SK-N-SH (cell line): Measurements from ENCODE around the gene FAT2. TPM values are rescaled to one million over a fixed set of nuclear protein-coding genes. Genes with fewer than 3 reads are reported as not detected.
"Not testable (repeated sequence)": the region's sequence is repeated elsewhere in the genome, so short reads cannot be mapped to it uniquely, and the experiment has no call there.

Source experiments
- CTCF ChIA-PET: fragments of 300-600, 350-600 bp; formaldehyde crosslinking; extraction: SDS; loops from one replicate; lab custom pipeline; 2021; lab: Yijun Ruan, JAX
- POLR2A ChIA-PET: fragments of 350-600 bp; sonication (Branson Sonifier 250); formaldehyde crosslinking; extraction: SDS; loops from one replicate; lab custom pipeline; 2020; ENCODE audit warnings: antibody characterized with exemption, inconsistent platforms; lab: Yijun Ruan, JAX
- DNase-seq: peaks from one replicate; pipeline ENCODE4 v3.0.0; 2012
- H2AFZ ChIP-seq: fragments of 200-600 bp; sonication (generic); 2 replicates; pipeline ENCODE4 v1.8.1; 2016; ENCODE audit warnings: antibody characterized with exemption, mild to moderate bottlenecking, low read depth
- H3F3A ChIP-seq: fragments of 200-600 bp; sonication (generic); replicated peaks from 2 replicates; pipeline ENCODE3; 2016; ENCODE audit warnings: antibody characterized with exemption, mild to moderate bottlenecking; ENCODE audit not compliant: insufficient read depth
- H3K27ac ChIP-seq, 2 experiments: fragments of 200-500 bp in 1 of 2; fragments of 200-600 bp in 1 of 2; sonication (Bioruptor generic) in 1 of 2; sonication (generic), shearing (Covaris generic) in 1 of 2; 2 replicates each; pipeline versions ENCODE4 v1.5.1 to v1.6.1; 2014 to 2016; ENCODE audit warnings: low read depth in 2 of 2, inconsistent platforms in 1 of 2, low read length in 1 of 2, mild to moderate bottlenecking in 1 of 2, mixed read lengths in 1 of 2
- H3K27me3 ChIP-seq: fragments of 200-600 bp; sonication (generic), shearing (Covaris generic); 2 replicates; pipeline ENCODE4 v1.6.1; 2016; ENCODE audit warnings: mixed run types; ENCODE audit not compliant: insufficient read depth
- H3K36me3 ChIP-seq, 2 experiments: fragments of 200-500 bp in 1 of 2; fragments of 200-600 bp in 1 of 2; sonication (Bioruptor generic) in 1 of 2; sonication (generic) in 1 of 2; replicated peaks in 1 of 2; 2 replicates each; pipeline versions ENCODE3 to v1.5.1; 2014 to 2016; ENCODE audit warnings: low read length in 1 of 2, mild to moderate bottlenecking in 1 of 2; ENCODE audit not compliant: insufficient read depth in 2 of 2, control insufficient read depth in 1 of 2
- H3K4me1 ChIP-seq, 2 experiments: fragments of 200-500 bp in 1 of 2; fragments of 200-600 bp in 1 of 2; sonication (Bioruptor generic) in 1 of 2; sonication (generic), shearing (Covaris generic) in 1 of 2; 2 replicates each; pipeline versions ENCODE4 v1.5.1 to v1.6.1; 2014 to 2016; ENCODE audit warnings: low read depth in 1 of 2, low read length in 1 of 2, mixed run types in 1 of 2; ENCODE audit not compliant: insufficient read depth in 2 of 2, control insufficient read depth in 1 of 2
- H3K4me2 ChIP-seq: fragments of 200-600 bp; sonication (generic), shearing (Covaris generic); 2 replicates; pipeline ENCODE4 v1.6.1; 2017; ENCODE audit warnings: mixed run types
- H3K4me3 ChIP-seq, 2 experiments: fragments of 200-500 bp in 1 of 2; fragments of 200-600 bp in 1 of 2; sonication (Bioruptor generic) in 1 of 2; sonication (generic), shearing (Covaris generic) in 1 of 2; 2 replicates each; pipeline versions ENCODE4 v1.5.1 to v1.8.1; 2014 to 2016; ENCODE audit warnings: low read depth in 2 of 2, inconsistent platforms in 1 of 2, low read length in 1 of 2, mild to moderate bottlenecking in 1 of 2, mixed read lengths in 1 of 2, moderate library complexity in 1 of 2
- H3K79me2 ChIP-seq: fragments of 200-600 bp; sonication (generic); 2 replicates; pipeline ENCODE4 v1.8.1; 2017; ENCODE audit warnings: mild to moderate bottlenecking; ENCODE audit not compliant: insufficient read depth
- H3K9ac ChIP-seq: fragments of 200-600 bp; sonication (generic); 2 replicates; pipeline ENCODE4 v1.6.1; 2017; ENCODE audit warnings: mixed run types
- H3K9me2 ChIP-seq: fragments of 200-600 bp; sonication (generic); 2 replicates; pipeline ENCODE4 v1.6.1; 2017; ENCODE audit warnings: mixed run types
- H3K9me3 ChIP-seq: fragments of 200-600 bp; sonication (generic); 2 replicates; pipeline ENCODE4 v1.6.1; 2017; ENCODE audit warnings: mixed run types, mild to moderate bottlenecking, moderate library complexity
- H4K20me1 ChIP-seq: fragments of 200-600 bp; sonication (generic); 2 replicates; pipeline ENCODE4 v1.6.1; 2017; ENCODE audit warnings: mild to moderate bottlenecking, mixed run types; ENCODE audit not compliant: insufficient read depth
- CHD2 ChIP-seq: fragments of 150-350 bp; IDR thresholded peaks from 2 replicates; pipeline ENCODE4 v1.6.1; 2018; ENCODE audit warnings: low read length; ENCODE audit not compliant: partially characterized antibody
- ELF1 ChIP-seq: IDR thresholded peaks from 2 replicates; pipeline ENCODE4 v1.4.0; 2012
- EP300 ChIP-seq, 2 experiments: IDR thresholded peaks; 2 replicates each; pipeline versions ENCODE4 v1.4.0 to v1.6.1; 2012; ENCODE audit warnings: borderline replicate concordance in 1 of 2, low read depth in 1 of 2, low read length in 1 of 2
- EZH2phosphoT487 ChIP-seq: fragments of 200-600 bp; sonication (generic); IDR thresholded peaks from 2 replicates; pipeline ENCODE4 v1.6.1; 2017; ENCODE audit warnings: low read depth, mixed run types, mild to moderate bottlenecking, antibody characterized with exemption, moderate library complexity, borderline replicate concordance
- FOSL2 ChIP-seq: IDR thresholded peaks from 2 replicates; pipeline ENCODE4 v1.4.0; 2012; ENCODE audit warnings: low read depth, mild to moderate bottlenecking, moderate library complexity, borderline replicate concordance
- FOXJ3 ChIP-seq: sonication (generic); formaldehyde crosslinking; IDR thresholded peaks from 2 replicates; pipeline ENCODE4 v1.5.1; 2020; ENCODE audit warnings: mild to moderate bottlenecking, missing genetic modification reagents
- GABPA ChIP-seq: IDR thresholded peaks from 2 replicates; pipeline ENCODE4 v1.4.0; 2012; ENCODE audit warnings: low read depth, mild to moderate bottlenecking
- GATA2 ChIP-seq: sonication (generic); formaldehyde crosslinking; IDR thresholded peaks from 2 replicates; pipeline ENCODE4 v1.5.0; 2020; ENCODE audit warnings: mild to moderate bottlenecking, missing genetic modification reagents
- MEF2A ChIP-seq: IDR thresholded peaks from 2 replicates; pipeline ENCODE4 v1.4.0; 2012; ENCODE audit warnings: low read depth, borderline replicate concordance
- MXI1 ChIP-seq: IDR thresholded peaks from 2 replicates; pipeline ENCODE4 v1.6.1; 2012; ENCODE audit warnings: mild to moderate bottlenecking, low read depth, low read length, improper control_type of control experiment
- NFIC ChIP-seq: IDR thresholded peaks from 2 replicates; pipeline ENCODE4 v1.4.0; 2012; ENCODE audit warnings: borderline replicate concordance
- NRF1 ChIP-seq: IDR thresholded peaks from 2 replicates; pipeline ENCODE4 v1.6.1; 2012; ENCODE audit warnings: low read depth, mild to moderate bottlenecking, low read length
- RAD21 ChIP-seq: IDR thresholded peaks from 2 replicates; pipeline ENCODE4 v1.6.1; 2012; ENCODE audit warnings: mild to moderate bottlenecking, low read length
- SIN3A ChIP-seq: IDR thresholded peaks from 2 replicates; pipeline ENCODE4 v1.6.1; 2012; ENCODE audit warnings: low read depth, mild to moderate bottlenecking, low read length, moderate library complexity, borderline replicate concordance
- TAF1 ChIP-seq: IDR thresholded peaks from 2 replicates; pipeline ENCODE4 v1.6.1; 2012; ENCODE audit warnings: low read depth, mild to moderate bottlenecking, low read length, moderate library complexity, borderline replicate concordance
- TEAD4 ChIP-seq: IDR thresholded peaks from 2 replicates; pipeline ENCODE4 v1.4.0; 2012; ENCODE audit warnings: mild to moderate bottlenecking, borderline replicate concordance; ENCODE audit not compliant: insufficient read depth
- WGBS: methylation state at CpG from one replicate; pipeline ENCODE4 v1.1.6; 2017; ENCODE audit warnings: low lambda C conversion rate; 5-methylcytosine and 5-hydroxymethylcytosine counted together
- polyA plus RNA-seq, 3 experiments: library from polyadenylated mRNA; depleted of rRNA; stranded (reverse); fragments of >200 nt; gene quantifications; 2 replicates each; pipeline ENCODE4 v1.2.3, GENCODE V29; 2012
- TF ChIP-seq, protein P1 (sequence below): fragments of 150-350 bp; IDR thresholded peaks from 2 replicates; pipeline ENCODE4 v1.6.1; 2016; ENCODE audit warnings: mild to moderate bottlenecking, low read depth, low read length
- TF ChIP-seq, protein P2 (sequence below): IDR thresholded peaks from 2 replicates; pipeline ENCODE4; 2012
- TF ChIP-seq, protein P3 (sequence below): IDR thresholded peaks from 2 replicates; pipeline ENCODE4 v1.6.1; 2012; ENCODE audit warnings: mild to moderate bottlenecking, low read depth, low read length, moderate library complexity
- TF ChIP-seq, protein P4 (sequence below): IDR thresholded peaks from 2 replicates; pipeline ENCODE4 v1.4.0; 2012; ENCODE audit warnings: low read depth

FAT2 gene
- polyA plus RNA-seq, 1 of the 3 experiments (the other 2 are of a cell fraction): not detected

DNA sequence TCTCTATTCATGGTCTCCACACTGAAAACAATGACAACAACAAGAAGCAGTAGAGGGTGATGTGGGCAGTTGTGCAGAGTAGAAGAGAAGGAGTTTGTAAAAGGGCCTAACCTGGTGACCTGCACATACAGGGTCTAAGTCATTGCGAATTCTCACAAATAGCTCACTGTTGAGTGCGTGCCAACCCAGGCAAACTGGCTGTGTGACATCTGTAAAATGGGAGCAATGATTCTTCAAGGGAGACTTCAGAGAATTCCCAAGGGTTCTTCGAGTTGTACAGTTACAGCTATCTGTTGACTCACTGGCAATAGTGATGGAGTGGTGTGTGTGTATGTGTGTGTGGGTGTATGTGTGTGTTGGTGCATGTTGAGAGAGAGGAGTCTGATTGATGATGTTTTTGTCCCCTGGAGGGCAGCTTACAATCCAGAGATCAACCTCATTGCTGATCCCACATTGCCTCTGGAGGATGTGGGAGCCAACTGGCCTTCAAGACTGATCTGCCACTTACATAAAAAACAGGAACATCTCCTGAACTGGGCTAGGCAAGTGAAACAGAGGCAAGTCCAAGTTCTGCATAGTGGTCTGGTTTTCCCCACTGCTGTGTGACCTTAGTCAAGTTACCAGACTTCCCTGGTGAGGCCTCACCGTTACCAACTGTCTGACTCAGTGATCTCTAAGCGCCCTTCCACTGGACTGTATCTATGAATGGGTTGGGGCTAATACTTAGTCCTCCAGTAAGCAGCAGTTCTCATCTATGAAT is 3.2 kb downstream of the FAT2 start (continued):
- TF ChIP-seq, protein P1, sequence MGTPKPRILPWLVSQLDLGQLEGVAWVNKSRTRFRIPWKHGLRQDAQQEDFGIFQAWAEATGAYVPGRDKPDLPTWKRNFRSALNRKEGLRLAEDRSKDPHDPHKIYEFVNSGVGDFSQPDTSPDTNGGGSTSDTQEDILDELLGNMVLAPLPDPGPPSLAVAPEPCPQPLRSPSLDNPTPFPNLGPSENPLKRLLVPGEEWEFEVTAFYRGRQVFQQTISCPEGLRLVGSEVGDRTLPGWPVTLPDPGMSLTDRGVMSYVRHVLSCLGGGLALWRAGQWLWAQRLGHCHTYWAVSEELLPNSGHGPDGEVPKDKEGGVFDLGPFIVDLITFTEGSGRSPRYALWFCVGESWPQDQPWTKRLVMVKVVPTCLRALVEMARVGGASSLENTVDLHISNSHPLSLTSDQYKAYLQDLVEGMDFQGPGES: no peak
- TF ChIP-seq ELF1: no peak
- TF ChIP-seq, protein P2, sequence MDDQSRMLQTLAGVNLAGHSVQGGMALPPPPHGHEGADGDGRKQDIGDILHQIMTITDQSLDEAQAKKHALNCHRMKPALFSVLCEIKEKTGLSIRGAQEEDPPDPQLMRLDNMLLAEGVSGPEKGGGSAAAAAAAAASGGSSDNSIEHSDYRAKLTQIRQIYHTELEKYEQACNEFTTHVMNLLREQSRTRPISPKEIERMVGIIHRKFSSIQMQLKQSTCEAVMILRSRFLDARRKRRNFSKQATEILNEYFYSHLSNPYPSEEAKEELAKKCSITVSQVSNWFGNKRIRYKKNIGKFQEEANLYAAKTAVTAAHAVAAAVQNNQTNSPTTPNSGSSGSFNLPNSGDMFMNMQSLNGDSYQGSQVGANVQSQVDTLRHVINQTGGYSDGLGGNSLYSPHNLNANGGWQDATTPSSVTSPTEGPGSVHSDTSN: no peak
- no peak for TF ChIP-seq TEAD4

DNA sequence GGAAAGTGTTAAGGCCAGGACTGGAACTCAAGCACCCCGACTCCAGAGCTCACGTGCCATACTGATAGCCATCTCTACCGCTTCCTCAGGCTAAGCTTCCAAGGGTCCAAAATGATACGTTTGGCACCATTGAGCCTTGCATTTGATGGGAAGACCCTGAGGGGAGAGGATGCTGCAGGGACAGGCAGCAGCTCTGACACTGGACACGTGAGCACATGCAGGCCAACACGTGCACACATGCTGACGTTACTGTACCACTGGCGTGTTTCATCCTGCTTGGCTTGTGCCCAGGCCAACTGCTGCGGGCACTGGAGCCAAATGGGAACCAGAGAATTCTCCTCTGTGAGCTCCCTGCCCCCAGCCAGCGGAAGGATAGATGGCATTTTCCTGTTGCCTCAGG is 5.2 kb downstream of the FAT2 start:
- H3F3A ChIP-seq: no peaks in the 10 kb centered on the region
- H3K27ac ChIP-seq: no peak overlapping the region; a peak in 1 of 4 replicates
- no peak overlapping the region for H2AFZ ChIP-seq
- no peaks in the 10 kb centered on the region for H3K9me2 ChIP-seq
- POLR2A ChIA-PET: no interaction called here
- CTCF ChIA-PET: interaction anchor here (0.9 to 1.7 kb wide), 3 partner anchors 62 to 154 kb away, joined by 3 to 4 read pairs (median 4); no protein-coding TSS in a partner anchor
- no peak overlapping the region for H3K4me3 ChIP-seq
- H3K36me3 ChIP-seq: no peaks in the 10 kb centered on the region
- no peak for TF ChIP-seq TAF1
- TF ChIP-seq FOSL2: no peak
- TF ChIP-seq NFIC: no peak
- no peak for TF ChIP-seq RAD21
- TF ChIP-seq EP300 (IDR thresholded peaks at IDR 0.05; ENCODE audit: borderline replicate concordance in 1 of 2, low read depth in 1 of 2, low read length in 1 of 2): 0 out of 4 replicates have a peak, but pooled peaks of 1 of the 2 experiments have one; percentile 16
- no peak for TF ChIP-seq SIN3A
- no peak for TF ChIP-seq FOXJ3 (CRISPR knock-in tag)
- TF ChIP-seq CHD2: peak; percentile 24
- TF ChIP-seq, protein P3, sequence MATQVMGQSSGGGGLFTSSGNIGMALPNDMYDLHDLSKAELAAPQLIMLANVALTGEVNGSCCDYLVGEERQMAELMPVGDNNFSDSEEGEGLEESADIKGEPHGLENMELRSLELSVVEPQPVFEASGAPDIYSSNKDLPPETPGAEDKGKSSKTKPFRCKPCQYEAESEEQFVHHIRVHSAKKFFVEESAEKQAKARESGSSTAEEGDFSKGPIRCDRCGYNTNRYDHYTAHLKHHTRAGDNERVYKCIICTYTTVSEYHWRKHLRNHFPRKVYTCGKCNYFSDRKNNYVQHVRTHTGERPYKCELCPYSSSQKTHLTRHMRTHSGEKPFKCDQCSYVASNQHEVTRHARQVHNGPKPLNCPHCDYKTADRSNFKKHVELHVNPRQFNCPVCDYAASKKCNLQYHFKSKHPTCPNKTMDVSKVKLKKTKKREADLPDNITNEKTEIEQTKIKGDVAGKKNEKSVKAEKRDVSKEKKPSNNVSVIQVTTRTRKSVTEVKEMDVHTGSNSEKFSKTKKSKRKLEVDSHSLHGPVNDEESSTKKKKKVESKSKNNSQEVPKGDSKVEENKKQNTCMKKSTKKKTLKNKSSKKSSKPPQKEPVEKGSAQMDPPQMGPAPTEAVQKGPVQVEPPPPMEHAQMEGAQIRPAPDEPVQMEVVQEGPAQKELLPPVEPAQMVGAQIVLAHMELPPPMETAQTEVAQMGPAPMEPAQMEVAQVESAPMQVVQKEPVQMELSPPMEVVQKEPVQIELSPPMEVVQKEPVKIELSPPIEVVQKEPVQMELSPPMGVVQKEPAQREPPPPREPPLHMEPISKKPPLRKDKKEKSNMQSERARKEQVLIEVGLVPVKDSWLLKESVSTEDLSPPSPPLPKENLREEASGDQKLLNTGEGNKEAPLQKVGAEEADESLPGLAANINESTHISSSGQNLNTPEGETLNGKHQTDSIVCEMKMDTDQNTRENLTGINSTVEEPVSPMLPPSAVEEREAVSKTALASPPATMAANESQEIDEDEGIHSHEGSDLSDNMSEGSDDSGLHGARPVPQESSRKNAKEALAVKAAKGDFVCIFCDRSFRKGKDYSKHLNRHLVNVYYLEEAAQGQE: no peak
- peak; percentile 54 for TF ChIP-seq GATA2 (CRISPR knock-in tag)
- TF ChIP-seq EZH2phosphoT487: no peak
- no peak for TF ChIP-seq MEF2A
- no peak for TF ChIP-seq NRF1
- TF ChIP-seq TEAD4: no peak
- TF ChIP-seq MXI1: peak; percentile 60; the same call in 1 of the 2 replicates
- TF ChIP-seq GABPA: no peak
- TF ChIP-seq, protein P4, sequence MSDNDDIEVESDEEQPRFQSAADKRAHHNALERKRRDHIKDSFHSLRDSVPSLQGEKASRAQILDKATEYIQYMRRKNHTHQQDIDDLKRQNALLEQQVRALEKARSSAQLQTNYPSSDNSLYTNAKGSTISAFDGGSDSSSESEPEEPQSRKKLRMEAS: peak; percentile 49; the same call in 1 of the 2 replicates
- DNase-seq: peak; percentile 64
- peaks cover 0 to 9% of the 10 kb centered on the region in 2 experiments; a peak in 1 of 4 replicates for H3K4me1 ChIP-seq
- no peak overlapping the region for H3K9ac ChIP-seq
- H3K79me2 ChIP-seq: no peaks in the 10 kb centered on the region
- H4K20me1 ChIP-seq: no peaks in the 10 kb centered on the region
- no peak overlapping the region for H3K4me2 ChIP-seq
- no peaks in the 10 kb centered on the region for H3K9me3 ChIP-seq
- WGBS: 41% methylated on average over 10 of the region's 10 CpGs
- no peaks in the 10 kb centered on the region for H3K27me3 ChIP-seq

DNA sequence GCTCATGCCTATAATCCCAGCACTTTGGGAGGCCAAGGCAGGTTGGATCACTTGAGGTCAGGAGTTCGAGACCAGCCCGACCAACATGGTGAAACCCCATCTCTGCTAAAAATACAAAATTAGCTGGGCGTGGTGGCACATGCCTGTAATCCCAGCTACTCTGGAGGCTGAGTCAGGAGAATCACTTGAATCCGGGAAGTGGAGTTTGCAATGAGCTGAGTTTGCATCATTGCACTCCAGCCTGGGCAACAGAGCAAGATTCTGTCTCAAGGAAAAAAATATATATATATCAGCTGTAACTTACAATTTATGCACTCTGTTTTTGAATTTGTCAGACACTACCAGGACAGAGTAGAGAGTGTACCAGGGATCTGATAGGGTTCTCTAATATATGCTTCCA is 5.8 kb downstream of the FAT2 start:
- DNase-seq, H3K9me2 ChIP-seq, H3K9ac ChIP-seq, H3K4me2 ChIP-seq, H3K9me3 ChIP-seq, H3F3A ChIP-seq, H3K36me3 ChIP-seq, H4K20me1 ChIP-seq, H3K4me1 ChIP-seq, H3K4me3 ChIP-seq, H3K79me2 ChIP-seq, POLR2A ChIA-PET, H2AFZ ChIP-seq, H3K27me3 ChIP-seq, H3K27ac ChIP-seq: not testable (repeated sequence)
- 42% methylated on average over 4 of the region's 4 CpGs for WGBS
- CTCF ChIA-PET: interaction anchor here (0.9 to 1.7 kb wide), 3 partner anchors 62 to 155 kb away, joined by 3 to 4 read pairs (median 4); no protein-coding TSS in a partner anchor
